Measurements from ENCODE around the gene PCSK5. TPM values are rescaled to one million over a fixed set of nuclear protein-coding genes. Genes with fewer than 3 reads are reported as not detected.

PCSK5 gene
- polyA plus RNA-seq, 1 donor from 2014 or later, result 1.7 TPM

GRCh38 chr9:76354221-76354620 lies 463.7 kb downstream of the PCSK5 start:
- TF ChIP-seq MXI1 (conservative IDR thresholded peaks at IDR 0.05; ENCODE audit: poor library complexity, severe bottlenecking), result no peak
- no peak for TF ChIP-seq TAF1 (IDR thresholded peaks at IDR 0.05; ENCODE audit: low read depth)
- no peak for TF ChIP-seq RAD21 (conservative IDR thresholded peaks at IDR 0.05)
- TF ChIP-seq EZH2 (IDR thresholded peaks at IDR 0.05; ENCODE audit: borderline replicate concordance, insufficient read depth, low read length, poor library complexity, severe bottlenecking), result no peak
- TF ChIP-seq SMC3 (conservative IDR thresholded peaks at IDR 0.05; ENCODE audit: poor library complexity), result no peak
- H3K9me3 ChIP-seq (ENCODE audit: low read length), result no peaks in the 10 kb centered on the region
- H2AFZ ChIP-seq (ENCODE audit: low read depth, low read length), result no peak overlapping the region
- H3K27ac ChIP-seq (ENCODE audit: low read length), result no peak overlapping the region
- no peaks in the 10 kb centered on the region for H3K36me3 ChIP-seq (ENCODE audit: insufficient read depth, low read length)
- no peaks in the 10 kb centered on the region for H3K27me3 ChIP-seq (ENCODE audit: insufficient read depth, low read depth, low read length)
- H4K20me1 ChIP-seq (ENCODE audit: insufficient read depth), result no peaks in the 10 kb centered on the region
- no peak overlapping the region for H3K4me3 ChIP-seq (ENCODE audit: low read length)
- H3K4me2 ChIP-seq (ENCODE audit: low read length), result no peak overlapping the region
- H3K9ac ChIP-seq (ENCODE audit: low read length), result no peak overlapping the region
- no peaks in the 10 kb centered on the region for H3K79me2 ChIP-seq (replicated peaks; ENCODE audit: insufficient read depth, low read length)
- H3F3A ChIP-seq (ENCODE audit: insufficient read depth, low read length, poor library complexity, severe bottlenecking), result no peaks in the 10 kb centered on the region
- no peaks in the 10 kb centered on the region for H3K9me2 ChIP-seq (ENCODE audit: insufficient read depth, low read length)

GRCh38 chr9:76355886-76356285 lies 465.4 kb downstream of the PCSK5 start:
- H3K4me2 ChIP-seq (ENCODE audit: low read length), result no peak overlapping the region
- no peaks in the 10 kb centered on the region for H3K79me2 ChIP-seq (replicated peaks; ENCODE audit: insufficient read depth, low read length)
- H3K36me3 ChIP-seq (ENCODE audit: insufficient read depth, low read length), result no peaks in the 10 kb centered on the region
- H3K27me3 ChIP-seq (ENCODE audit: insufficient read depth, low read depth, low read length), result no peaks in the 10 kb centered on the region
- H3K9me3 ChIP-seq (ENCODE audit: low read length), result no peaks in the 10 kb centered on the region
- TF ChIP-seq EP300 (conservative IDR thresholded peaks at IDR 0.05; ENCODE audit: poor library complexity, severe bottlenecking), result no peak
- TF ChIP-seq CTCF (IDR thresholded peaks at IDR 0.05; ENCODE audit: poor library complexity, severe bottlenecking), result no peak
- TF ChIP-seq SMC3 (conservative IDR thresholded peaks at IDR 0.05; ENCODE audit: poor library complexity), result no peak
- TF ChIP-seq REST (IDR thresholded peaks at IDR 0.05; ENCODE audit: borderline replicate concordance), result no peak
- TF ChIP-seq POLR2AphosphoS5 (IDR thresholded peaks at IDR 0.05), result no peak
- TF ChIP-seq MXI1 (conservative IDR thresholded peaks at IDR 0.05; ENCODE audit: poor library complexity, severe bottlenecking), result no peak
- no peak for TF ChIP-seq TAF1 (IDR thresholded peaks at IDR 0.05; ENCODE audit: low read depth)
- no peak for TF ChIP-seq EZH2 (IDR thresholded peaks at IDR 0.05; ENCODE audit: borderline replicate concordance, insufficient read depth, low read length, poor library complexity, severe bottlenecking)
- TF ChIP-seq RAD21 (conservative IDR thresholded peaks at IDR 0.05), result no peak
- H3F3A ChIP-seq (ENCODE audit: insufficient read depth, low read length, poor library complexity, severe bottlenecking), result no peaks in the 10 kb centered on the region
- H3K9me2 ChIP-seq (ENCODE audit: insufficient read depth, low read length), result no peaks in the 10 kb centered on the region
- H3K9ac ChIP-seq (ENCODE audit: low read length), result no peak overlapping the region
- H3K27ac ChIP-seq (ENCODE audit: low read length), result no peak overlapping the region
- H3K4me3 ChIP-seq (ENCODE audit: low read length), result no peak overlapping the region
- no peak overlapping the region for H2AFZ ChIP-seq (ENCODE audit: low read depth, low read length)
- no peaks in the 10 kb centered on the region for H4K20me1 ChIP-seq (ENCODE audit: insufficient read depth)

All from neural cell (in vitro differentiated cells).